HK-2 (cell line): ENCODE measurements around the gene OVCA2.
A peak's percentile ranks its signal among the peaks of the same experiment; 100 is the strongest.

Experiments used
- DNase-seq: peaks from one replicate; pipeline ENCODE4 v3.0.0-alpha.2; 2018; ENCODE audit not compliant: unreplicated experiment

The OVCA2 gene

GRCh38 chr17:2054512-2055291 is 12.9 kb downstream of the OVCA2 start, which contains the start of gene HIC1:
HIC1 (plus strand) TSS chr17:2055103; CDS start chr17:2056691, 1,588 bp downstream.
- DNase-seq: peak; percentile 86

DNA sequence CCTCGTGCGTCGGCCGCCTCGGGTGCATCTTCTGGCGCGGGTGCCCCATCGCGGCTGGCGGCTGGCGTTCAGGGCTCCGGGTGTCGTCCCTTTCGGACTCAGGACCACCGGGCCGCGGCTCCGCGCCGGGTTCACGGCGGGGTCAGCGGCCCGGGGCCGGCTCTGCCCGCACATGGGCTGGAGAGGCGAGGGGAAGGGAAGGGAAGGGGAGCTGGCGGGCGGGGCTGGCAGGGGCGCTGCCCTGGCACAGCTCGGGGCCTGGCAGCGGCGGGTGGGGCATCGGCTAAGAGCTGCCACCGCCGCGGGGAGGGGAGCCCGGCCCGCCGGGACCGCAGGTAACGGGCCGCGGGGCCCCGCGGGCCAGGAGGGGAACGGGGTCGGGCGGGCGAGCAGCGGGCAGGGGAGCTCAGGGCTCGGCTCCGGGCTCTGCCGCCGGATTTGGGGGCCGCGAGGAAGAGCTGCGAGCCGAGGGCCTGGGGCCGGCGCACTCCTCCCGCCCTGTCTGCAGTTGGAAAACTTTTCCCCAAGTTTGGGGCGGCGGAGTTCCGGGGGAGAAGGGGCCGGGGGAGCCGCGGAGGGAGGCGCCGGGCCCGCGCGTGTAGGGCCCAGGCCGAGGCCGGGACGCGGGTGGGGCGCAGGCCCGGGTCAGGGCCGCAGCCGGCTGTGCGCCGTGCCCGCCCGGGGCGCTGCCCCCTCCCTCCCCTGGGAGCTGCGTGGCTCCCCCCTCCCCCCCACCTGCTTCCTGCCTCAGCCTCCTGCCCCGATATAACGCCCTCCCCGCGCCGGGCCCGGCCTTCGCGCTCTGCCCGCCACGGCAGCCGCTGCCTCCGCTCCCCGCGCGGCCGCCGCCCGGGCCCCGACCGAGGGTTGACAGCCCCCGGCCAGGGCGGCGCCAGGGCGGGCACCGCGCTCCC is 13.7 kb downstream of the OVCA2 start:
- no peak for DNase-seq

GRCh38 chr17:2056206-2057174 is 14.7 kb downstream of the OVCA2 start:
- DNase-seq: no peak

DNA sequence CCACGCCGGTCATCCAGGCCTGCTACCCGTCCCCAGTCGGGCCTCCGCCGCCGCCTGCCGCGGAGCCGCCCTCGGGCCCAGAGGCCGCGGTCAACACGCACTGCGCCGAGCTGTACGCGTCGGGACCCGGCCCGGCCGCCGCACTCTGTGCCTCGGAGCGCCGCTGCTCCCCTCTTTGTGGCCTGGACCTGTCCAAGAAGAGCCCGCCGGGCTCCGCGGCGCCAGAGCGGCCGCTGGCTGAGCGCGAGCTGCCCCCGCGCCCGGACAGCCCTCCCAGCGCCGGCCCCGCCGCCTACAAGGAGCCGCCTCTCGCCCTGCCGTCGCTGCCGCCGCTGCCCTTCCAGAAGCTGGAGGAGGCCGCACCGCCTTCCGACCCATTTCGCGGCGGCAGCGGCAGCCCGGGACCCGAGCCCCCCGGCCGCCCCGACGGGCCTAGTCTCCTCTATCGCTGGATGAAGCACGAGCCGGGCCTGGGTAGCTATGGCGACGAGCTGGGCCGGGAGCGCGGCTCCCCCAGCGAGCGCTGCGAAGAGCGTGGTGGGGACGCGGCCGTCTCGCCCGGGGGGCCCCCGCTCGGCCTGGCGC is 15.4 kb downstream of the OVCA2 start:
- no peak for DNase-seq

DNA sequence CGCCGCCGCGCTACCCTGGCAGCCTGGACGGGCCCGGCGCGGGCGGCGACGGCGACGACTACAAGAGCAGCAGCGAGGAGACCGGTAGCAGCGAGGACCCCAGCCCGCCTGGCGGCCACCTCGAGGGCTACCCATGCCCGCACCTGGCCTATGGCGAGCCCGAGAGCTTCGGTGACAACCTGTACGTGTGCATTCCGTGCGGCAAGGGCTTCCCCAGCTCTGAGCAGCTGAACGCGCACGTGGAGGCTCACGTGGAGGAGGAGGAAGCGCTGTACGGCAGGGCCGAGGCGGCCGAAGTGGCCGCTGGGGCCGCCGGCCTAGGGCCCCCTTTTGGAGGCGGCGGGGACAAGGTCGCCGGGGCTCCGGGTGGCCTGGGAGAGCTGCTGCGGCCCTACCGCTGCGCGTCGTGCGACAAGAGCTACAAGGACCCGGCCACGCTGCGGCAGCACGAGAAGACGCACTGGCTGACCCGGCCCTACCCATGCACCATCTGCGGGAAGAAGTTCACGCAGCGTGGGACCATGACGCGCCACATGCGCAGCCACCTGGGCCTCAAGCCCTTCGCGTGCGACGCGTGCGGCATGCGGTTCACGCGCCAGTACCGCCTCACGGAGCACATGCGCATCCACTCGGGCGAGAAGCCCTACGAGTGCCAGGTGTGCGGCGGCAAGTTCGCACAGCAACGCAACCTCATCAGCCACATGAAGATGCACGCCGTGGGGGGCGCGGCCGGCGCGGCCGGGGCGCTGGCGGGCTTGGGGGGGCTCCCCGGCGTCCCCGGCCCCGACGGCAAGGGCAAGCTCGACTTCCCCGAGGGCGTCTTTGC is 16.2 kb downstream of the OVCA2 start:
- no peak for DNase-seq

GRCh38 chr17:2058586-2059546 is 17.0 kb downstream of the OVCA2 start:
- DNase-seq: no peak

- DNase-seq: no peak
Observed at GRCh38 chr17:2059547-2060384, 17.9 kb downstream of the OVCA2 start.

DNA sequence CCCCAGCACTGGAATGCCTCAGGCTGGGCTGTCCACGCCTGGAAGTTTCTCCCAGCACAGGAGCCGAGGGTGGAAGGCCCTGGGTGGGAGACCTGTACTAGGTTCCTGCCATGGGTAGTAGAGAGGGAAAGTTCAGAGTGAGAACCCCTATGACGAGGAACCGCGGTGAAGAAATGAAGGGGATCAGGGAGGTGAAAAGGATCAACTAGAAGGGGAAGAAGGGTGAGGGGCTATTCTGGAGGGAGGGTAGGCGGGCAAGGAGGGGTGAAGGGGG is 18.5 kb downstream of the OVCA2 start:
- no peak for DNase-seq

DNA sequence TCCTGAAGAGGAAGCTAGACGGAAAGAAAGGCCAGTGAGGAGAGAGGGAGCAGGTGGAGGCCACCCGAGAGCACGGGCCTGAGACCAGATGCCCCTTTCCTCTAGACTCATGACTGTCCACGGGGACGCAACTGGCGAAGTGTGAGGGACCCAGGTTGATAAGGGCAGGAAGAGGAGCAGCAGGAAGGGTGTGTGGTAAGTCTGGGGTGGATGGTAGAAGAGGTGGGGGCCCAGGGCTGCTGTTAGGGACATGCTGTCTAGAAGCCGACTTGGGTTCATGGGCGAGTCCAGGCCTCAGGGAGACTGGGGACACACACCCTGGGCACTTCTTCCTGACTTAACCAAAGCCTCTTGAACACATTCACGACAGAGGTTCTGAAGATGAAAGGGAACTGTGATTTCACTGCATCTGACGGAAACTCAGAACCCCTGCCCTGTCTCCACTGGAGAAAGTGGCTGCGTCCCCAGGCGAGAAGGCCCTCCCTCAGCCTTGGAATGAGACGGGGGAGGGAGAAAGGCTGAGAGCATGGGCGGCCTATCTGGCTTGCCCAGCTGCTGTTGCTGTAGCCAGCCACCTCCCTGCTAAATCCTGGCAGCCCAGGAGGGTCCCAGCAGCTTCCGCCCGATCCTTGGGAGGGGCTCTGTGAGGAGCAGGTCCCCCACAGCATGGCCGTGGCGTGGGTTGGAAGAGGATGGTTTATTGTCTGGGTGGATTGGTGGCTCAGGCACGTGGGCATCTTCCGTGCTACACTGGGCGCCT is 19.0 kb downstream of the OVCA2 start:
- DNase-seq: no peak

- no peak for DNase-seq
Observed at GRCh38 chr17:2061441-2061958, 19.7 kb downstream of the OVCA2 start.

GRCh38 chr17:2062571-2063183 is 20.9 kb downstream of the OVCA2 start:
- DNase-seq: peak; percentile 53

- no peak for DNase-seq
Observed at GRCh38 chr17:2063261-2064146, 21.7 kb downstream of the OVCA2 start.

- DNase-seq: no peak
Observed at GRCh38 chr17:2064147-2064489, 22.3 kb downstream of the OVCA2 start.

DNA sequence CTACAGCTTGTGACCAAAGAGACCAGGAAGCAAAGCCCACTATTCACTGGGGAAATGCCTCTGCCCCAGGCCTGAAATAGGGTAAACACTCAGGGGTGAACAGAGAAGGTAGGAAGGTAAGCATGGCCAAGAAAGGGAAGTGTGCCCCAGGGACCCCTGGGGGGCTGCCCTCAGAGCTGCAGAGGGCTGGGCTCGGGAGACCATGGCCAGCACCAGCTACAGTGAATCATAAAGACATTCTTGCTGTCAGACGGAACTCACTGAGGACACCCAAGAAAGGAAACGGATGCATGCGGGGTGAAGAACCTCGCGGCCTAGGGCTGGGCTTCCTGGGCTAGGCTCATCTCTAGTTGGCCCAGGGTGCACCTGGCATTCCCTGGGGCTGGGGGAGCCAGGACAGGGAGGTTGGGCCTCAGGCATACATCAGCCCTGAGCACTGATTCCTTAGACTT is 22.7 kb downstream of the OVCA2 start:
- no peak for DNase-seq

GRCh38 chr17:2064980-2065785 is 23.4 kb downstream of the OVCA2 start:
- no peak for DNase-seq
